Vagina (tissue), 2 donors: ENCODE measurements around the gene HARS2. TPM values are rescaled to one million over a fixed set of nuclear protein-coding genes. Genes with fewer than 3 reads are reported as not detected.

Source experiments
- DNase-seq, 2 donors: peaks; one replicate each; pipeline ENCODE4 v3.0.0-alpha.2; 2017; ENCODE audit errors: extremely low spot score in 2 of 2
- H3K27ac ChIP-seq: fragments of 200-600 bp; sonication (generic); one replicate; pipeline ENCODE4 v1.5.1; 2019
- H3K27me3 ChIP-seq: fragments of 200-600 bp; sonication (generic); one replicate; pipeline ENCODE4 v1.5.1; 2019
- H3K36me3 ChIP-seq, 2 donors: fragments of 200-600 bp; sonication (generic); one replicate each; pipeline ENCODE4 v1.5.1; 2017 to 2019
- H3K4me1 ChIP-seq: fragments of 200-600 bp; sonication (generic); one replicate; pipeline ENCODE4 v1.5.1; 2019
- H3K4me3 ChIP-seq, 2 donors: fragments of 200-600 bp; sonication (generic); 1 replicate in 1 of 2; 2 replicates in 1 of 2; pipeline ENCODE4 v1.5.1; 2016 to 2019
- H3K9me3 ChIP-seq: fragments of 200-600 bp; sonication (generic); one replicate; pipeline ENCODE4 v1.5.1; 2019
- CTCF ChIP-seq, 3 experiments: fragments of 450-650 bp in 2 of 3; fragments of 200-600 bp in 1 of 3; sonication (generic) in 1 of 3; IDR thresholded peaks; one replicate each; pipeline ENCODE4 v1.5.1; 2017 to 2019; ENCODE audit warnings: antibody characterized with exemption in 3 of 3, mild to moderate bottlenecking in 2 of 3, moderate library complexity in 2 of 3
- POLR2A ChIP-seq, 2 donors: fragments of 450-650 bp; IDR thresholded peaks; one replicate each; pipeline ENCODE4 v1.6.1; 2017; ENCODE audit warnings: antibody characterized with exemption in 2 of 2, mild to moderate bottlenecking in 2 of 2, moderate library complexity in 2 of 2
- POLR2AphosphoS5 ChIP-seq, 2 donors: sonication (generic); formaldehyde crosslinking; IDR thresholded peaks; one replicate each; pipeline ENCODE4 v1.9.0; 2017; ENCODE audit warnings: antibody characterized with exemption in 2 of 2, mild to moderate bottlenecking in 2 of 2, low read depth in 1 of 2; ENCODE audit not compliant: insufficient read depth in 1 of 2
- intact Hi-C: fragments of 100-400 bp; cut with DNase I; formaldehyde crosslinking; loops from one replicate; pipeline ENCODE4 v1.15.1; 2023
- microRNA-seq: library from miRNA; unstranded; fragments of <30 nt; microRNA quantifications from one replicate; pipeline ENCODE4, GENCODE V29; 2017; ENCODE audit warnings: borderline number of aligned reads, borderline replicate concordance
- small RNA-seq: library from RNA; depleted of rRNA; stranded (forward); fragments of <200 nt; gene quantifications from one replicate; pipeline ENCODE3, GENCODE V24; 2016
- total RNA-seq: library from RNA; depleted of rRNA; stranded (reverse); fragments of >200 nt; gene quantifications from one replicate; pipeline ENCODE4 v1.2.3, GENCODE V29; 2016

Gene HARS2
- total RNA-seq, 1 donor from 2014 or later: 46.2 TPM

- no peaks in the 10 kb centered on the region for H3K36me3 ChIP-seq
- no peak for DNase-seq
- no peaks in the 10 kb centered on the region for H3K9me3 ChIP-seq
- no peaks in the 10 kb centered on the region for H3K4me1 ChIP-seq
- H3K27ac ChIP-seq: no peak overlapping the region
- no peak overlapping the region for H3K4me3 ChIP-seq
- TF ChIP-seq POLR2AphosphoS5 (IDR thresholded peaks at IDR 0.05; ENCODE audit: insufficient read depth in 1 of 2, low read depth in 1 of 2) (no peak), CTCF (IDR thresholded peaks at IDR 0.05) (no peak), POLR2A (IDR thresholded peaks at IDR 0.05) (no peak)
- intact Hi-C loops: no loop called here
- H3K27me3 ChIP-seq: no peaks in the 10 kb centered on the region
Observed at GRCh38 chr5:140737486-140737885, 46.2 kb downstream of the HARS2 start.

GRCh38 chr5:140741967-140742366 is 50.7 kb downstream of the HARS2 start:
- no peak overlapping the region for H3K27ac ChIP-seq
- intact Hi-C loops: no loop called here
- no peak for TF ChIP-seq CTCF (IDR thresholded peaks at IDR 0.05)
- no peak for TF ChIP-seq POLR2AphosphoS5 (IDR thresholded peaks at IDR 0.05; ENCODE audit: insufficient read depth in 1 of 2, low read depth in 1 of 2)
- no peak for TF ChIP-seq POLR2A (IDR thresholded peaks at IDR 0.05)
- no peak for DNase-seq
- H3K9me3 ChIP-seq: no peaks in the 10 kb centered on the region
- H3K4me1 ChIP-seq: no peaks in the 10 kb centered on the region
- H3K27me3 ChIP-seq: no peaks in the 10 kb centered on the region
- no peak overlapping the region for H3K4me3 ChIP-seq
- no peaks in the 10 kb centered on the region for H3K36me3 ChIP-seq

Small RNA genes within 50 kb of the gene (microRNA-seq; reads per million reads assigned to microRNA genes)
- not detected for gene MIR3655

Small RNA genes within 50 kb of the gene (small RNA-seq; reads per million reads assigned to genes)
- gene VTRNA1-1 (24.7 reads per million, percentile 95 among the genes with 10 or more reads in this experiment), gene VTRNA1-2 (0.43 reads per million), gene VTRNA1-3 (not detected)

Other genes starting within 250 kb of the HARS2 start
- gene EIF4EBP3, start 143.8 kb upstream of the HARS2 start, total RNA-seq: 38.1 TPM
- 20.4 TPM for gene SRA1, start 134.0 kb upstream of the HARS2 start, total RNA-seq
- 16.7 TPM for gene APBB3, start 126.9 kb upstream of the HARS2 start, total RNA-seq
- 21.4 TPM for gene SLC35A4, start 126.6 kb upstream of the HARS2 start, total RNA-seq
- 48.4 TPM for gene CD14, start 58.3 kb upstream of the HARS2 start, total RNA-seq
- gene TMCO6, start 52.0 kb upstream of the HARS2 start, total RNA-seq: 16.5 TPM
- 61.6 TPM for gene NDUFA2, start 43.8 kb upstream of the HARS2 start, total RNA-seq
- gene IK, start 43.6 kb upstream of the HARS2 start, total RNA-seq: 64.3 TPM
- 19.9 TPM for gene WDR55, start 26.6 kb upstream of the HARS2 start, total RNA-seq
- gene DND1, start 17.9 kb upstream of the HARS2 start, total RNA-seq: 2.9 TPM
- gene HARS1, start 85 bp upstream of the HARS2 start, total RNA-seq: 54.8 TPM
- gene ZMAT2, start 9.0 kb downstream of the HARS2 start, total RNA-seq: 22.6 TPM
- gene PCDHA1, start 94.7 kb downstream of the HARS2 start, total RNA-seq: not detected
- gene PCDHA2, start 103.4 kb downstream of the HARS2 start, total RNA-seq: not detected
- 0.74 TPM for gene PCDHA3, start 109.6 kb downstream of the HARS2 start, total RNA-seq
- 2.0 TPM for gene PCDHA4, start 115.6 kb downstream of the HARS2 start, total RNA-seq
- gene PCDHA5, start 130.2 kb downstream of the HARS2 start, total RNA-seq: 0.25 TPM
- 1.2 TPM for gene PCDHA6, start 136.5 kb downstream of the HARS2 start, total RNA-seq
- gene PCDHA7, start 142.8 kb downstream of the HARS2 start, total RNA-seq: 0.49 TPM
- gene PCDHA8, start 149.7 kb downstream of the HARS2 start, total RNA-seq: 0.49 TPM
- gene PCDHA9, start 156.9 kb downstream of the HARS2 start, total RNA-seq: 0.25 TPM
- gene PCDHA10, start 164.4 kb downstream of the HARS2 start, total RNA-seq: 0.25 TPM
- gene PCDHA11, start 177.5 kb downstream of the HARS2 start, total RNA-seq: not detected
- 0.25 TPM for gene PCDHA12, start 183.9 kb downstream of the HARS2 start, total RNA-seq
- not detected for gene PCDHA13, start 190.7 kb downstream of the HARS2 start, total RNA-seq
- 0.49 TPM for gene PCDHAC1, start 234.8 kb downstream of the HARS2 start, total RNA-seq